NCI-H2107 treated with DMSO at 0.1 percent for 48 hours (cell line): ENCODE data around the gene HS1BP3.

Source experiments
- DNase-seq: peaks from one replicate; lab custom pipeline; 2025; ENCODE audit not compliant: unreplicated experiment; lab: John Stamatoyannopoulos, UW

Gene HS1BP3

GRCh38 chr2:20650877-20651730 is at the start of gene HS1BP3:
Gene HS1BP3 (minus strand): TSS chr2:20651098. CDS start chr2:20651063, 35 bp downstream.
- DNase-seq = peak; percentile 43

GRCh38 chr2:20698916-20699613 is 48.2 kb upstream of the HS1BP3 start:
- DNase-seq = no peak

- no peak for DNase-seq
Observed at GRCh38 chr2:20697322-20697934, 46.5 kb upstream of the HS1BP3 start.

GRCh38 chr2:20696366-20696765 is 45.5 kb upstream of the HS1BP3 start:
- no peak for DNase-seq

GRCh38 chr2:20693317-20693716 is 42.4 kb upstream of the HS1BP3 start:
- DNase-seq = no peak

GRCh38 chr2:20692081-20692480 is 41.2 kb upstream of the HS1BP3 start:
- no peak for DNase-seq

GRCh38 chr2:20691076-20691734 is 40.3 kb upstream of the HS1BP3 start:
- no peak for DNase-seq

- DNase-seq = no peak
Observed at GRCh38 chr2:20689428-20690264, 38.7 kb upstream of the HS1BP3 start.

- no peak for DNase-seq
Observed at GRCh38 chr2:20687260-20687832, 36.4 kb upstream of the HS1BP3 start.

GRCh38 chr2:20684581-20685063 is 33.7 kb upstream of the HS1BP3 start:
- no peak for DNase-seq

GRCh38 chr2:20682167-20682920 is 31.4 kb upstream of the HS1BP3 start:
- DNase-seq = no peak

- DNase-seq = no peak
Observed at GRCh38 chr2:20680744-20681375, 30.0 kb upstream of the HS1BP3 start.

- DNase-seq = no peak
Observed at GRCh38 chr2:20678780-20679179, 27.9 kb upstream of the HS1BP3 start.

GRCh38 chr2:20678086-20678395 is 27.1 kb upstream of the HS1BP3 start:
- no peak for DNase-seq

- no peak for DNase-seq
Observed at GRCh38 chr2:20677301-20678085, 26.6 kb upstream of the HS1BP3 start.

- no peak for DNase-seq
Observed at GRCh38 chr2:20676353-20677215, 25.7 kb upstream of the HS1BP3 start.

- no peak for DNase-seq
Observed at GRCh38 chr2:20675701-20676352, 24.9 kb upstream of the HS1BP3 start.
